GM19468 (cell line): ENCODE data around the gene GZMA.
"Not testable (repeated sequence)": the region's sequence is repeated elsewhere in the genome, so short reads cannot be mapped to it uniquely, and the experiment has no call there.

ENCODE experiments used
- ATAC-seq: cut with Tn5 transposase; IDR thresholded peaks from one replicate; pipeline ENCODE4 v1.9.1; 2021; ENCODE audit warnings: mild to moderate bottlenecking, moderate library complexity, moderate number of reproducible peaks; ENCODE audit not compliant: unreplicated experiment; ENCODE audit errors: extremely low read depth

Gene GZMA

GRCh38 chr5:55102348-55102747 lies at the start of gene GZMA:
Gene GZMA (plus strand): TSS chr5:55102646. CDS start chr5:55102683, 37 bp downstream.
- ATAC-seq = no peak

GRCh38 chr5:55055183-55055582 lies 47.3 kb upstream of the GZMA start:
- no peak for ATAC-seq

DNA sequence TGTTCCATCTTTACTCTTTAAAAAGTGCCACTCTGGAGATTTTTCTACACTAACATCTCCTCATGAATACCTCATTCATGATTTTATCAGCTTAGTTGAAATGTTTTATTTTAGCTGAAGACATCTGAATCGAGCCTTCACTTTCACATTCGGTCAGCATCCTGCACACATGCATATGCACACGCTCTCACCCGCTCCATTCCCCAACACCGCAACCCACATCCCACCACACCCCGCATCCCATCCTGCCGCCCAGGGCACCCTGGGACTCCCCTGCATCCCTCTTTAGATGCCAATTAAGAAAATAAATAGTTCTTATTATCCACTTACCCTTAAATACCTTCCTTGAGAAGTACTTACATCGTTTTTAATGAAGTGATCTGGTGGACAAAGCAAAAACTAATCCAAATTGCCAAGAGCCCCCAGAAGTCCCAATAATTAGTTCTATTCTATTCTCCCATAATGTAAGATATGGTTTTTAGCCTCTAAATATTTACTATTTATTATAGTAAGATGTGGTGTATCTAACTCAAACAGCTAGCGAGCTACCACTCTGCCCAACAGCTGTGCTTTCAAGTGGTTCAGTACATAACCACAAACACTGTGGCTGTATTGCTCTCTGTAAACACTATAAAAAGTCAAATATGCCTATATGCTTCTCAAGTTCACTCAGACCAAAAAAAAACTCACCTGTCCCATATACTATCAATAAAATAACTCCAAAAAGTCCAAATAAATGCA lies 40.2 kb upstream of the GZMA start:
- ATAC-seq = no peak

DNA sequence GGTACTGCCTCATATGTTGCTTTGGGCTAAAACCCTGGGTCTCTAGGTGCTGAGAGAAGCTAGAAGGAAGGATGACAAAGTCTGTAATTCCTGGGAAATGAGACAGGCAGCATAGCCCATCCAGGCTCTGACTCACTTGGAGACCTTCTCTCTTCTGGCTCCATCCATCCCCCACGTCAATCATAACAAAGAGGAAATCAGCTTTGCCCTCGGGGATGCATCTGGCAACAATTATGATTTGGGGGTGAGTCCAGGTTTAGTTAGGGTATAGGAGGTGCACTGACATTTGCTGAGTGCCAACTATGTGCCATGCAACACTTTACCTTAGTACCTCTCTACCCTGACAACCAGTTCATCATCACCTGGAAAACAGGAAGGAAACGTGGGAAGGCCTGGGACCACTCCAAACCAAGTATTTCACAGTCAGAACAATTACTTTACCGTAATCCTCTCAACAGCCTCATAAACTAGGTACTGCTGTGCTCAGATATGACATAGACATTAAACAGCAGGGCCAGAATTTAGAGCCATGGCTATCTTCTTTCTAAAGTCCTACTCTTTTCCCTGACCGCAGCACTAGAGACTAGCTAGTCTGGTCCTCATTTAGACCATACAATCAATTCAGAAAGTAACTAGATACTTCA lies 39.1 kb upstream of the GZMA start:
- ATAC-seq = no peak

DNA sequence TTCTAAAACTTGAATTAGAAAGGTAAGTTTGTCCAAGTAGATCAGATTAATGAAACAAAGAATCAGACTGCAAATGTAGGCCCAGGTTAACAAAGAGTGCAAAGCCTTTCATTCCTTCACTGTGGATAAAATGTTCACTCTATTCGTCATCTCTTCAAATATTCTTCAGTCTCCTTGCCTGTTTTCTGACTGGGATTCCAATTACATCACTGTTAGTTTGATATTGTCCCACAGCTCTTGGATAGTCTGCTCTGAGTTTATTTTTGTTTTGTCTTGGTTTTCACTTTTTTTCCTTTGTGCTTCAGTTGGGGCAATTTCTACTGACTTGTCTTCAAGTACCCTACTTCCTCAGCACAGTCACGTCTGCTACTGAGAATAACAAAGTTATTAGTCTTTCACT lies 38.5 kb upstream of the GZMA start:
- ATAC-seq = no peak

- no peak for ATAC-seq
Measured at GRCh38 chr5:55064523-55064922, 37.9 kb upstream of the GZMA start.

DNA sequence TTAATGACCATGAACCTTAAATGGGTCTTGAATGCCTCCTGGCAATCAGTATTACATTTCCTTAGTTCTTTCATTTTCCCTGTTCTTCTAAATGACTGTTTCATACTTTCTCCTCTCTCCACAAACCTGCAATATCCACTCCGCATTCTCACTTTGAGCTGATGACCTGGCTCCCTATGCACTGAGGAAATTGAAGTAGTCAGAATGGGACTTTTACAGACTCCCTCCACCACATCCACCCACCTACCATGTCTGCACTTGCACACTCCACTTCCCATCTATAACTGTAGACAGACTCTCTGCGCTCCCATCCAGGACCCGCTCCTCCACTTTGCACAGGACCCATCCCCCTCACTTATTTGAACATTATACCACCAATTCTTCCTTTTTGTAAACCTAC lies 36.2 kb upstream of the GZMA start:
- ATAC-seq = no peak

GRCh38 chr5:55070968-55071367 lies 31.5 kb upstream of the GZMA start:
- ATAC-seq = no peak

- no peak for ATAC-seq
Measured at GRCh38 chr5:55071413-55071812, 31.0 kb upstream of the GZMA start.

DNA sequence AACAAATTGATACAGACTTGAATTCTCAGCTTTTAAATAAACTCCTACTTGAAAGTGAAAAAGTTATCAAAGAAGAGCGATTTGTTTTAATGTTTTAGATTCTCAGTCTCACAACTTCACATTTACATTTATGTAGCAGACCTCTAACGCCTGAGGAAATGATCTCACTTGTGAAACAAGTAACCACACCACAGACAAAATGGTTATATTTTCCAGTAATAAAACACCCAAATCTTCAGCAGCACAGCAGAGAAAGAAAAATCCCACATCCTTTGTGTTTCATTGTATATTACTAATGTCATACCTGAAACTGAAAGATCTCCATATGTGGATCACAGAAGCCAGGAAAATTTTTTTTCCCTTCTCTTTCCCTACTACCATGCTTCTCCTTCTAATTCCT lies 29.8 kb upstream of the GZMA start:
- peak; percentile 26 for ATAC-seq

DNA sequence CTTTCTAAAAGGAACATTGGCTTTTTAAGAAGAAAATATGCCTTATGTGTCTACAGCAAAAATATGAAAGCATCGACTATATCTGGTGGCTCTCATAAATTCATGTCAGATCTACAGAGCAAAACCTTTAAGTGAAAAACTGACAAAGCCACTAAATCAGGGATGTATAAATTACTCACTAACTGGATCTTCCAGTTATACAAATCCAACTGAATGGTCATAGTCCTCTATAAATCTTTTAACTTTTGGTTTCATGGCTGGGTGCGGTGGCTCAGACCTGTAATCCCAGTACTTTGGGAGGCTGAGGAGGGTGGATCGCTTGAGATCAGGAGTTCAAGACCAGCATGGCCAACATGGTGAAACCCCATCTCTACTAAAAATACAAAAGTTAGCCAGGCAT lies 29.2 kb upstream of the GZMA start:
- ATAC-seq = no peak

DNA sequence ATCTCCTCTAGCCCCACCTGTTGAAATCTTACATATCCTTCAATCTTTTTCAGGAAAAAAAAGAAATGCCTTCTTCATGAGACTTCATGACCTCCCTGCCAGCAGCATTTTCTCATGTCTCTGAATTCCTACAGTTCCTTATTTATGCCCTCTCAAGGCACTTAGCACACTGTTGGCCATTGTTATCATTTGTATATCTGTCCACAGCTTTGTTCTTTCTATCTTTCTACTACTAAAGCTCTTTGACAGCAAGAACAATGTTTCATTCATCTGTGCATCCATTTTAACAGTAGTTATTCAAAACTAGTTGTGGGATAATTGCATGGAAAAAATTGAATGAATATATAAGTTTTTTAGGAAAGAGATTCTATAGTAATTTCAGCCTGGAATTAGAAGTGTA lies 20.9 kb upstream of the GZMA start:
- ATAC-seq = no peak

- ATAC-seq = not testable (repeated sequence)
Measured at GRCh38 chr5:55089301-55089700, 13.1 kb upstream of the GZMA start.

GRCh38 chr5:55091011-55091410 lies 11.4 kb upstream of the GZMA start:
- ATAC-seq = not testable (repeated sequence)

DNA sequence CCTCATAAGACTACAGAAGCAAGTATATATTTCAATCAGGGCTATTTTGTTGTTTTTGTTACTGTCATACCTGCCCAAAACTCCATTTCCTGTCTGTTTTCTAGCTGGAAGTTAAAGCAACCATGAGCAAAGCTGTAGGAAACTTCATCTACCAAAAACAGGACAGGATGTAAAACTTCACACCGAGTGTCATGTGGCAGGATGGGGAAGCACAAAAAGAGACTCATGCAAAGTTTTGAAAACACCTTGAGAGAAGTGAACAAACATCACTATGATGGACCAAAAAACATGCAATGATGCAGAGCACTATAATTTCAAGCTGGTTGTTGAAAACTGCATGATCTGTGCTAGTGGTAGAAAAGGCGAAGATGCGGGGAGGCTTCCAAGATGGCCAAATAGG lies 6.3 kb upstream of the GZMA start:
- ATAC-seq = no peak

- no peak for ATAC-seq
Measured at GRCh38 chr5:55096861-55097260, 5.6 kb upstream of the GZMA start.

- ATAC-seq = not testable (repeated sequence)
Measured at GRCh38 chr5:55101148-55101547, 1.3 kb upstream of the GZMA start.

DNA sequence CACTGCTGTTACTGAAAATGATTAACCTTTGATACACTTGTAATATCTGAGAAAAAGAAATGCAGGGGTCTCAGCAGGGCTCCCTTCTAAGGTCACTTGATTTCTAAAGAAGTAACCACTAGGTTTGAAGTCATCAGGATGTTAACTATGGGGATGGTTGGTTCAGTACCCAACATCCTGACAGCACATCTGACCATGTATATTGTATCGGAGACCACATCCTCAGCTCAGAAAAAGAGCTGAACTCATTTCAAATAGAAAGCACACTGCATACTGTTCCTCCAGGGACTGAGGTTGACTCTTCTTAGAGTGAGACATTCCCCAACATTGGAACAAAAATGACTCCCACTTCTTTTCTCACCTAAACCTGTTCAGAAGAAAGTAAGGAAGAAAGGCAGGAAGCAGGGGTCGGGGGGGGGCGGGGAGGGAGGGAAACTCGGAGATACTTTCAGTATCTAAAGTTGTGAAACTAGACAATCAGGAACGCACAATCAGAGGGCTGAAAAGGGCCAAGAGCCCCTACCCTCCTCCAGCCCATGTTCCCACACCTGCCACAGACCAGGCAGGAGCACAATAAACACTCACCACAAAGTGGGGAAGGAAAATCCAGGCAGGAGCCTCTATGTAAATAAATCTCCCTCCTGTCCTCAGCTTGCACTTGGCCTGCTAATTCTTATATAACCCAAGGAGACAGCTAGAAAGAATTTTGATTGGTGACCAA lies 730 bp upstream of the GZMA start:
- ATAC-seq = no peak

GRCh38 chr5:55104036-55104772 lies 1.8 kb downstream of the GZMA start:
- no peak for ATAC-seq

- no peak for ATAC-seq
Measured at GRCh38 chr5:55104946-55105701, 2.7 kb downstream of the GZMA start.
